ENCODE results near the gene ANG.
"Not testable (repeated sequence)": the region's sequence is repeated elsewhere in the genome, so short reads cannot be mapped to it uniquely, and the experiment has no call there.

DNA sequence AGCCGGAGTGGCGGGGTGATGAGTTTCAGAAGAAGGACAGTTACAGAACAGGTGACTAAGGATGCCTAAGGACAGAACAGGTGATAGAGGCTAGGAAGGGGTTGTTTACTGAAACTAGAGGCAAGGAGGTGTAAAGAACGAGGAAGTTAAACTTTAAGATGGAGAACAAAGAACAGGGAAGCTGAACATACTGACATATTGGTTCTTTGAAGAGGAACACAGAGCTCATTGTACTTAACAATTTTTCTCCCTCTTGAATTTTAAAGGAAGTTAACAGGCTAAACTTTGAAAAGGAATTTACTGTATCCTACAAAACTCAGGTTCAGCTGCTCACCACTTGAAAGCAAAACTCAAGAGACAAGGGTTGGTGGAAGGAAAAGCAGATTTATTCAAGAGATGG lies 37.6 kb downstream of the ANG start:
- TF ChIP-seq, protein P1, sequence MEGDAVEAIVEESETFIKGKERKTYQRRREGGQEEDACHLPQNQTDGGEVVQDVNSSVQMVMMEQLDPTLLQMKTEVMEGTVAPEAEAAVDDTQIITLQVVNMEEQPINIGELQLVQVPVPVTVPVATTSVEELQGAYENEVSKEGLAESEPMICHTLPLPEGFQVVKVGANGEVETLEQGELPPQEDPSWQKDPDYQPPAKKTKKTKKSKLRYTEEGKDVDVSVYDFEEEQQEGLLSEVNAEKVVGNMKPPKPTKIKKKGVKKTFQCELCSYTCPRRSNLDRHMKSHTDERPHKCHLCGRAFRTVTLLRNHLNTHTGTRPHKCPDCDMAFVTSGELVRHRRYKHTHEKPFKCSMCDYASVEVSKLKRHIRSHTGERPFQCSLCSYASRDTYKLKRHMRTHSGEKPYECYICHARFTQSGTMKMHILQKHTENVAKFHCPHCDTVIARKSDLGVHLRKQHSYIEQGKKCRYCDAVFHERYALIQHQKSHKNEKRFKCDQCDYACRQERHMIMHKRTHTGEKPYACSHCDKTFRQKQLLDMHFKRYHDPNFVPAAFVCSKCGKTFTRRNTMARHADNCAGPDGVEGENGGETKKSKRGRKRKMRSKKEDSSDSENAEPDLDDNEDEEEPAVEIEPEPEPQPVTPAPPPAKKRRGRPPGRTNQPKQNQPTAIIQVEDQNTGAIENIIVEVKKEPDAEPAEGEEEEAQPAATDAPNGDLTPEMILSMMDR (IDR thresholded peaks at IDR 0.05): not testable (repeated sequence)
- not testable (repeated sequence) for TF ChIP-seq POLR2A (IDR thresholded peaks at IDR 0.05)
